Mucosa of descending colon (tissue), 3 donors: Measurements from ENCODE around the gene ADAM10. TPM values are rescaled to one million over a fixed set of nuclear protein-coding genes. Genes with fewer than 3 reads are reported as not detected.

Experiments used
- ATAC-seq: fragments of 200-7000 bp; cut with Tn5 transposase; one replicate; pipeline ENCODE4 v1.9.1; 2020; ENCODE audit warnings: mild to moderate bottlenecking, moderate library complexity
- DNase-seq, 3 donors: peaks; one replicate each; pipeline ENCODE4 v3.0.0-alpha.2; 2020
- H3K36me3 ChIP-seq: fragments of 200-600 bp; one replicate; pipeline ENCODE4 v1.8.0; 2021; ENCODE audit warnings: low read depth, mild to moderate bottlenecking
- H3K4me1 ChIP-seq: fragments of 200-600 bp; one replicate; pipeline ENCODE4 v1.8.0; 2021; ENCODE audit warnings: low read depth, mild to moderate bottlenecking
- H3K4me3 ChIP-seq: fragments of 200-600 bp; one replicate; pipeline ENCODE4 v1.8.0; 2021; ENCODE audit warnings: mild to moderate bottlenecking
- H3K9me3 ChIP-seq: fragments of 200-600 bp; one replicate; pipeline ENCODE4 v1.8.0; 2021; ENCODE audit warnings: mild to moderate bottlenecking
- intact Hi-C, 2 donors: fragments of 100-400 bp; cut with DNase I in 1 of 2; cut with micrococcal nuclease in 1 of 2; formaldehyde crosslinking; loops; one replicate each; pipeline versions ENCODE4 v1.11.0 to v1.11.1; 2022; cut with DNase I, micrococcal nuclease
- total RNA-seq, 3 donors: library from RNA; stranded (reverse); fragmentation: NEBNext Ultra II Directional in 2 of 3; extraction: Animal tissue kit (Norgen Biotek cat#: 25700) in 2 of 3; gene quantifications; one replicate each; pipeline versions ENCODE4 v1.2.1 to v1.2.4, GENCODE V29; 2021 to 2023
- TF ChIP-seq, protein P1 (sequence below): fragments of 200-600 bp; IDR thresholded peaks from one replicate; pipeline ENCODE4 v1.8.0; 2022; ENCODE audit warnings: antibody characterized with exemption, mild to moderate bottlenecking
- donor health status: DM: no; HTN: no; CAD: no; lungs with moderate emphysema.
- donor health status: DM: no; HTN: no; CAD: no.
- donor health status: DM: no; HTN: yes; CAD: no.

ADAM10 gene
- total RNA-seq, 3 donors from 2014 or later: 109 to 178 (median 143) TPM

DNA sequence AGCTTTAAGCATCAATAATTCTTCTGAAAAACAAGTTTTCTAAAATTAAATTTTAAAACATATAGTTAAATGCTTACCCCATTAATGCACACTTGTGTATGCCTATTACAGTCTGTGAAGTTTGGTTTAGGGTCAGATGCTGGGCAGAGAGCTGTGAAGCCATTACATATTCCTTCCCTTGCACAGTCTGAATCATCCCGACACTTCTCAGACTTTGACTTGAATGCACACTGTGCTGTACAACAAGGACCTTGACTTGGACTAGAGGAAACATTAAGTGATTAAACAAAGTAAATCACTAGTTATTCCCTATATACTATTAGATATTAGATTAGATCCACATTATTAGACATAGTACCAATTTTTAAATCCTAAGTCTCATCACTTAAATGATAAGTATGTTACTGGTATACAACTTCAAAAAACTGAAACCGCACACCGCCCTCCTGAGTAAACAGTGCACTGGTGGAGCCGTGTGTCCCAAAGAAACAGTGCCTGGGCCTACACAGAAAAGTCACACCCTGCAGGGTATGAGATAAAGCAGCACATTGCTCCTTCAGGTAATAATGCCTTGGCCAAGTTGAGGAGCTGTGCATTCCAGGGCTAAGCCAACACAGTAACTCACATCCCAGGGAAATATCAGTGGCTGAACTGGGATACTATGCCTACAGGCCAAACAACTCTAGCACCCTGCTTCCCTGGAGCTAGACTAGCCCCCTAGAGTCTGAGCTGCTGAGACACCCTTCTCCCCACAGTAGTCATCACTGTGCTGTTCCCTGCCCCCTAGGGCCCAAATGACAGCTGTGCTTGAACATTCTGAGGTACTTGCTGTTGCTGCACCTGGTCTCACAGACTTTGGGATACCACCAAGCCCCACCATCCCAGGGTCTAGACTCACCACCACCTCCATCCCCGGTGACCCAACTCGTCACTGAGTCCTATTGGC is 137.5 kb downstream of the ADAM10 start:
- TF ChIP-seq, protein P1, sequence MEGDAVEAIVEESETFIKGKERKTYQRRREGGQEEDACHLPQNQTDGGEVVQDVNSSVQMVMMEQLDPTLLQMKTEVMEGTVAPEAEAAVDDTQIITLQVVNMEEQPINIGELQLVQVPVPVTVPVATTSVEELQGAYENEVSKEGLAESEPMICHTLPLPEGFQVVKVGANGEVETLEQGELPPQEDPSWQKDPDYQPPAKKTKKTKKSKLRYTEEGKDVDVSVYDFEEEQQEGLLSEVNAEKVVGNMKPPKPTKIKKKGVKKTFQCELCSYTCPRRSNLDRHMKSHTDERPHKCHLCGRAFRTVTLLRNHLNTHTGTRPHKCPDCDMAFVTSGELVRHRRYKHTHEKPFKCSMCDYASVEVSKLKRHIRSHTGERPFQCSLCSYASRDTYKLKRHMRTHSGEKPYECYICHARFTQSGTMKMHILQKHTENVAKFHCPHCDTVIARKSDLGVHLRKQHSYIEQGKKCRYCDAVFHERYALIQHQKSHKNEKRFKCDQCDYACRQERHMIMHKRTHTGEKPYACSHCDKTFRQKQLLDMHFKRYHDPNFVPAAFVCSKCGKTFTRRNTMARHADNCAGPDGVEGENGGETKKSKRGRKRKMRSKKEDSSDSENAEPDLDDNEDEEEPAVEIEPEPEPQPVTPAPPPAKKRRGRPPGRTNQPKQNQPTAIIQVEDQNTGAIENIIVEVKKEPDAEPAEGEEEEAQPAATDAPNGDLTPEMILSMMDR: no peak
- peak; percentile 96 for ATAC-seq
- Histone ChIP-seq H3K4me3 (no peak overlapping the region), H3K9me3 (peaks cover 15% of the 10 kb centered on the region), H3K36me3 (no peaks in the 10 kb centered on the region), H3K4me1 (peaks cover 15% of the 10 kb centered on the region)
- peak in 1 of 3 donors; percentile 59 for DNase-seq
- intact Hi-C loops: no loop called here

DNA sequence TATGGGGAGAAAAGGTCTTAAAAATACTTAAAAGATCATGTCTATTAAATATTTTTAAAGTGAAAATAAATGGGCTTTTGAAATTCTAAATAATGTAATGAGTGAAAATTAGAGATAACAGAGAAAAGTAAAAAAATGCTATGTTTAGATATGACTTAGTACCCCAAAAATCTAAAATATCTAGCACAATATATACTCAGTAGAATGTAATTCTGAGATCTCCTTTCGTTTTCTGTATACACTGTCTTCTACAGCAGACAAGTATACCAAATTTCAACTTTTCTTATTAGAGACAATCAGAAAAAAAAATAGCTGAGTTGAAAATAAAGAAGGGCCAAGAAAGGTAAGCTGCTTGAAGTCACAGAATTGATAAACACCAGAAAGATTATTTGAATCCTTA is 140.8 kb downstream of the ADAM10 start:
- H3K4me1 ChIP-seq: peaks cover 15% of the 10 kb centered on the region
- DNase-seq: no peak

DNA sequence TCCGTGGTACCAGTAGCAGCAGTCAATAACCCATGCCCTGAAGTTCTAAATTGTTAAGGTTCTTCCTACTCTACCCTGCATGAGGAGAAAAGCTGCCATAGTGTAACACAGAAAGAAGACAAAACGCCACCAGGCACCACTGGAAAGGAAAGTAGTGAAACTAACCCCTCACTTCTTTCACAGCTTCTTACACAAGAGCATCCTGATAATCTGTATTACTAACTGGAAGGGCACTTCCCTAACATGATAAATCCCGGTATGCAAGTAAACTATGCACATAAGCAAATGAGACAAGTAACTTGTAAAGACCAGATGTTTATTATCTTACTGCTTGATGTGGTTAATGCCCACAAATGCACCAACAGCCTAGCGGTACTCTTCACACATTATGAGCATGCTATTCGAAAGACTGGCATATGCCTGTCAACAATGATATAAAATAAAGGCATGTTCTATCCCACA is 141.3 kb downstream of the ADAM10 start:
- TF ChIP-seq, protein P1: no peak
- no peak for DNase-seq
- no peaks in the 10 kb centered on the region for H3K9me3 ChIP-seq
- H3K36me3 ChIP-seq: no peaks in the 10 kb centered on the region
- ATAC-seq: no peak
- no peak overlapping the region for H3K4me3 ChIP-seq
- intact Hi-C loops: no loop called here
- H3K4me1 ChIP-seq: peaks cover 15% of the 10 kb centered on the region

More for the DNA sequence above, 140.8 kb downstream of the ADAM10 start:
- no peaks in the 10 kb centered on the region for H3K36me3 ChIP-seq
- H3K9me3 ChIP-seq: peaks cover 2% of the 10 kb centered on the region
- TF ChIP-seq, protein P1: no peak
- no peak for ATAC-seq
- no peak overlapping the region for H3K4me3 ChIP-seq
- intact Hi-C loops: no loop called here

DNA sequence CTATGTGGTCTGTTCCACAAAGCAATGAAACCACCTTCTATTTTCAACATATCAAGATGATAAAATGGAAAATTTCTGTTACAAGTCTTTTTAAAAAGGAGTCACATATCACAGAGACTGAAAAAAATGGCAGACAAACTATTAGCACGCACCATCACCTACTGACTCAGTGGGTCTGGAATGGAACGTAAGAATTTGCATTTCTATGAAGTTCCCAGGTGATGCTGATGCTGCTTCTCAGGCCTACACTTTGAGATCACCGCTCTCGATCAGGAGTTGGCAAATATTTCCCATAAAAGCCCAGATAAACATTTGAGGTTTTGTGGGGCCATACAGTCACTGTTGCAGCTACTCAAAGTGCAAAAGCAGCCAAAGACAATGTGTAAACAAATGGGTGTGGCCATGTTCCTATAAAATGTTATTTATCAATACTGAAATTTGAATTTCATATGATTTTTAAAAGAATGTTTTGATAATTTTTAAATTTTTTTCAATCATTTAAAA is 142.9 kb downstream of the ADAM10 start:
- intact Hi-C loops: no loop called here
- no peak for ATAC-seq

DNA sequence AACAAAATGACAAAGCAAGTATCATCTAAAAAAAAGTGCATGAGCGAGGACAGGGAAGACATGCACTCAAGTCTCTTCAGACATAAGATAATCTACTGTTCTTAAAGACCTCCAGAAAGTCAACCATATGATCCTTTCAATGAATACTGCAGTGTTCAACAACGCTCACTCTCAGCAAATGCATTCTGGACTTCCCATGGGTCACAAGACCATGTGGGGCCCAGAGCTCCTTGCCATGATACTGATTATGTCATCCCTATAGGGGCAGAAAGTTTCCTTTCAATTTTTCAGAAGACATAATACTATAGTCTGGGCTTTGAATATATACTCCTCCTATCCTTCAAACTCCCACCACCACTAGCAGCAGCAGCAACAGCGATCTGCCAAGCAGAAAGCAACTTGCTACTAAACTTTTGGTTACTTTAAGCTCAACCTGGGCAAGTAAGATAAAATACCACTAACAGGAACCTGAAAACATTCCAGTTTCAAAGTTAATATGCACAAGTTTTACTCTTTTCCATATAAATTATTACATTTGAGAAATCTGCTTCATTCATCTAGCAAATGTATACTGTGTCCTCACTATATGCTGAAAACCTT is 143.5 kb downstream of the ADAM10 start:
- DNase-seq (no peak), ATAC-seq (no peak)
- no peaks in the 10 kb centered on the region for H3K36me3 ChIP-seq
- TF ChIP-seq, protein P1: no peak
- H3K9me3 ChIP-seq: no peaks in the 10 kb centered on the region
- no peak overlapping the region for H3K4me3 ChIP-seq
- H3K4me1 ChIP-seq: no peaks in the 10 kb centered on the region
- intact Hi-C loops: no loop called here

More for the DNA sequence above, 142.9 kb downstream of the ADAM10 start:
- peaks cover 1% of the 10 kb centered on the region for H3K4me1 ChIP-seq
- DNase-seq: no peak
- H3K9me3 ChIP-seq: no peaks in the 10 kb centered on the region
- TF ChIP-seq, protein P1: no peak
- H3K4me3 ChIP-seq: no peak overlapping the region
- no peaks in the 10 kb centered on the region for H3K36me3 ChIP-seq
